ENCODE results near the gene C1orf74. TPM values are rescaled to one million over a fixed set of nuclear protein-coding genes. Genes with fewer than 3 reads are reported as not detected.

C1orf74 gene
- 1.9 and 2.5 TPM in 2 replicates for total RNA-seq

GRCh38 chr1:209784265-209785169, at the start of gene C1orf74:
Gene C1orf74 (minus strand): TSS chr1:209784559. CDS start chr1:209783634, 925 bp downstream.

GRCh38 chr1:209827384-209828262, 43.3 kb upstream of the C1orf74 start, which contains the start of gene UTP25:
Gene UTP25 (plus strand): TSS chr1:209827972. CDS start chr1:209828064, 92 bp downstream.

DNA sequence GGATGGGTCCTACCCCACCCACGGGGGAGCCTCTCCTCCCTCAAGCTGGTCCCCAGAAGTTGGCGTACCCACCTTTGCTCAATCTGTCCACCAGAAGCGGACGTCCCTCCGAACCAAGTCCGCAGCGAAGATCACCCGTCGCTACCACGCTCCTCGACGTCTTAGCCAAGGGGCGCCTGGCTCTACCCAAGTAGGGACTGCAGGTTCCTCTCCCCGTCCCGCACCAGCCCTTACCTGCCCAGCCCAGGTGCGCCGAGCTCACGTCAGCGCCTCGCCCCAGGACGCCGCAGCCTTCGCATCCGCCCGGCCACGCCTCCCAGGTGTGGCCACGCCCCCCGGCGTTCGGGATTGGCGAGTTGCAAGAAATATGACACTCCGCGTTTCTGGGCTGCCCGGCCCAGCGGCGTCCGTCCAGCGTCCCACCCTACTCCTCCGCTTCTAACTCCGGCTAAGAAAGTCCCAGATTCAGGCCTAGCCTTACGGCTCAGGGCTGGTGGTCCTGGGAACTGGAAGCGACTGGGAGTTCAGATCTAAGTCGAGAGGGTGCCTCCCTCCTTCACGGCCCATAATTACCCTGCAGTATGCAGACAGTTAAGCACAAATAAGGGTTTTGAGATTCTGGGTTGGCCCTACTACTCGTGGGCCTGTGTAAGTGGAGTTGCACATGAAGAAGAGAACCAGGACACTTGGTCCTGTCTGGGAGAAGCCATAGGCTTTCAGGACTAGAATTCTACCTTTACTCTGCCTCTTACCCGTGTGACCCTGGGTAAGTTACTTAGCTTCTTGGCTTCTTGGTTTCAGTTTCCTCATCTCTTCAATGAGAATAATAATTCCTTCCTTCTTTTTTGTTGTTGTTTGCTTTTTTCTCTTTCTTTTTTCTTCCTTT, 21.8 kb upstream of the C1orf74 start, which contains the start of gene IRF6:
Gene IRF6, minus strand, starts transcription at position 268 of the 886 bp plus-strand sequence. CDS start 4,729 bp downstream, outside the sequence.

DNA sequence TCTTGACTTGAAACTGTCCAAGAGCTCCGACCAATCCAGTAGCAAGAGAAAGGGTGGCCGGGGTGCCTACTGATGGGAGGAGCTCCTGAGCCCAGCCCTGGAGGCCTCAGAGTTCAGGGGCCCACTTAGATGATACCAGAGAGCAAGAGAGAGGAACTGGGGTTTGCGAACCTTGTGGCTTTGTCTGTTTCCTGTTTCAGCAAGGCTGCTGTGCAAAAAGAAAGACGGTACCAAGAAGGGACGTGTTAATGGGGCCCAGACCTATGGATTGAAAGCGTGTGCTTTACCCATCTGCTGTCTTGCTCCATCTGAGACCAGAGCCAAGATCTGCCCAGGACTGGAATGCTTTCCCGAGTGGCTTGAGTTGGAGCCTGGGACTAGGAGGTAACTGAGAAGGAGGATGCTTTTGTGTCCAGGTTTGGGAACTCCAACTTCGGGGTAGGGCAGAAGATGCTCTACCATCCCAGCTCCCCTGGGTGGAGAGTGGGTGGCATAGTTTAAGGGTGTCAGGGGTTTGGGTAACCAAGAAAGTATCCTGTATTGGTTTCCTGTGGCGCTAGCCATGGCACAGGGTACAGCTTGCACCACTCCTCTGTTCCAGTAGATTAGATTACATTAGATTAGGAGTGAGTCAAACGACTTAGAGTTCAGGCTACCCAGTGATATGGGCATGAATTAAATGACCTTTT, 28.3 kb downstream of the C1orf74 start, which contains the start of gene TRAF3IP3:
Gene TRAF3IP3, plus strand, starts transcription at position 128 of the 689 bp plus-strand sequence. CDS start 3,987 bp downstream, outside the sequence.

Other genes with a start within 250 kb of the C1orf74 start
- not detected in 2 replicates for gene CAMK1G, start 200.8 kb downstream of the C1orf74 start, total RNA-seq
- gene LAMB3, start 132.1 kb downstream of the C1orf74 start, total RNA-seq, result 33.9 and 40.1 TPM in 2 replicates
- 52.2 and 54.6 TPM in 2 replicates for gene G0S2, start 109.1 kb downstream of the C1orf74 start, total RNA-seq
- 0.10 and 0.13 TPM in 2 replicates for gene HSD11B1, start 79.7 kb downstream of the C1orf74 start, total RNA-seq
- not detected in 2 replicates for gene TRAF3IP3, start 28.5 kb downstream of the C1orf74 start, total RNA-seq
- 0.33 and 0.44 TPM in 2 replicates for gene IRF6, start 21.6 kb upstream of the C1orf74 start, total RNA-seq
- 9.3 and 12.3 TPM in 2 replicates for gene UTP25, start 43.4 kb upstream of the C1orf74 start, total RNA-seq
- gene SYT14, start 153.7 kb upstream of the C1orf74 start, total RNA-seq, result 0.34 and 0.73 TPM in 2 replicates